Measurements from ENCODE around the gene PZP. TPM values are rescaled to one million over a fixed set of nuclear protein-coding genes. Genes with fewer than 3 reads are reported as not detected.

PZP gene
- total RNA-seq, 2 donors from 2014 or later, result not detected

- ATAC-seq (replicated peaks), result no peak
- Mint-ChIP-seq H3K27ac (no peak overlapping the region), H3K9me3 (no peaks in the 10 kb centered on the region), H3K4me3 (no peak overlapping the region), H3K27me3 (no peaks in the 10 kb centered on the region), H3K36me3 (ENCODE audit: low read depth) (no peaks in the 10 kb centered on the region), H3K4me1 (no peaks in the 10 kb centered on the region)
These were observed 83.7 kb downstream of the PZP start for GRCh38 chr12:9124383-9125031.

GRCh38 chr12:9123781-9124382 is 84.3 kb downstream of the PZP start:
- no peaks in the 10 kb centered on the region for H3K27me3 Mint-ChIP-seq
- H3K4me1 Mint-ChIP-seq, result no peaks in the 10 kb centered on the region
- no peak overlapping the region for H3K27ac Mint-ChIP-seq
- H3K4me3 Mint-ChIP-seq, result no peak overlapping the region
- ATAC-seq (replicated peaks), result no peak
- H3K36me3 Mint-ChIP-seq (ENCODE audit: low read depth), result no peaks in the 10 kb centered on the region
- no peaks in the 10 kb centered on the region for H3K9me3 Mint-ChIP-seq

GRCh38 chr12:9122091-9122609 is 86.0 kb downstream of the PZP start:
- Mint-ChIP-seq H3K36me3 (ENCODE audit: low read depth) (no peaks in the 10 kb centered on the region), H3K27me3 (no peaks in the 10 kb centered on the region), H3K4me1 (peaks cover 4% of the 10 kb centered on the region), H3K9me3 (no peaks in the 10 kb centered on the region), H3K4me3 (no peak overlapping the region), H3K27ac (no peak overlapping the region)
- ATAC-seq (replicated peaks), result no peak

GRCh38 chr12:9120487-9121184 is 87.6 kb downstream of the PZP start:
- no peaks in the 10 kb centered on the region for H3K27me3 Mint-ChIP-seq
- no peaks in the 10 kb centered on the region for H3K36me3 Mint-ChIP-seq (ENCODE audit: low read depth)
- H3K9me3 Mint-ChIP-seq, result no peaks in the 10 kb centered on the region
- no peak overlapping the region for H3K4me3 Mint-ChIP-seq
- ATAC-seq (replicated peaks), result no peak
- H3K4me1 Mint-ChIP-seq, result peaks cover 12% of the 10 kb centered on the region
- no peak overlapping the region for H3K27ac Mint-ChIP-seq

DNA sequence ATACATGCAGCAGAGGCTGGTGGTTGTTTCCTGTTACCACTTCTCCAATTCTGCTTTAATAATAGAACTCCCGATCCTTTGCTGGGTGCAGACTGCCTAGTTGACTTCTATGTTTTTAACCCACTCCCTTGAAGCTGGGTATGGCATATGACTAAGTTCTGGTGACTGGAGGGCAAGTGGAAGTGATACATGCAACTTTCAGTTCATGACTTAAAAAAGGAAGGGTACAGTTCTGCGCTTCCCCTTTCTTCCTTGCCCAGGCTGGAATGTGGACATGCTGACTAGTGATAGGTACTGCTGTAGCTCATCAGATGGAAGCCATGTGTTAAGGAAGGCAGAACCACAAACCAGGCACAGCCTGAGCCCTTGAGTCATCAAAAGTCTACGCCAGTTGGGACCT is 90.0 kb downstream of the PZP start:
- Mint-ChIP-seq H3K4me1 (peaks cover 12% of the 10 kb centered on the region), H3K9me3 (no peaks in the 10 kb centered on the region), H3K27me3 (no peaks in the 10 kb centered on the region), H3K27ac (no peak overlapping the region), H3K4me3 (no peak overlapping the region), H3K36me3 (ENCODE audit: low read depth) (peaks cover 3% of the 10 kb centered on the region)
- peak; percentile 95 for ATAC-seq (replicated peaks)

DNA sequence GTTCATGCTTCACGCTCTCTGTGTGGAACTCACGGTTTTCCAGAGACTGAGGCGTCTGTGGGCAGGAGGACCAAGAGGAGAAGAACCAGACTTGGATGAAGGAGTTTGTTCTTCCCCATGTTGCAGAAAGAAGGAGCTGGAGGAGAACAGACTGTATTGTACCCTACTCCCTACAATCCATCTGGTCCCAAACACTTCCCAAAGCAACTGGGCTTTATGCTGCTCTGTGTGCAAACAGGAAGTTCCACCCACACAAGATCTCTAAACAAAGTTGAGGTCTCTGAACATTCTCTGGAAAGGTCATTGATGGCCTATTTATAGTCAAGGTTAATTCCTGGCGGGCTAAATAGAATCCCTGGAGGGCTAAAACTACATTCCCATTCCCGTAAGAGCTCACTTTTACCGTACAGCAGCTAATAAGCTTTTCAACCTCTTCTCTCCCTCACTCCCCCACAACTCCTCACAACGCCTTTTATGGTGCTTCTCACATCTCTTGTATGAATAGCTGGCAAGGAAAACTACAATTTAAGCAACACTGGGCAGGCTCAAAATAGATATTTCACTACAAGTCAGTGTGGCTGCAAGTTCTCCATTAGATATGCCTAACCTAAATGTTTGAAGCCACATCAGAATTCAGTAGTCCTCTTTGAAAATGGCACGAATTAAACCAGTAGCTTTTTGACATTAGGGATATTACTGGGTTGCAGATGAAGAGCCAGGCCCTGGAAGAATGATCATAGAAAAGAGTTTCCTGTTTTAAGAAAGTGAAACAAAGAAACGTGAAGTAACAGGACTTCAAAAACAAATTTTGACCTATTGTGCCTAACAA is 92.2 kb downstream of the PZP start, which contains the start of gene A2M:
A2M (minus strand) TSS at position 189 of the 829 bp plus-strand sequence; CDS start at position 119, 70 bp downstream.
- Mint-ChIP-seq H3K36me3 (ENCODE audit: low read depth) (peaks cover 5% of the 10 kb centered on the region), H3K9me3 (no peaks in the 10 kb centered on the region), H3K4me3 (peak within 1 kb of the TSS; percentile 25), H3K27me3 (no peaks in the 10 kb centered on the region), H3K4me1 (peaks cover 12% of the 10 kb centered on the region), H3K27ac (no peak within 1 kb of the TSS)
- ATAC-seq (replicated peaks), result no peak

DNA sequence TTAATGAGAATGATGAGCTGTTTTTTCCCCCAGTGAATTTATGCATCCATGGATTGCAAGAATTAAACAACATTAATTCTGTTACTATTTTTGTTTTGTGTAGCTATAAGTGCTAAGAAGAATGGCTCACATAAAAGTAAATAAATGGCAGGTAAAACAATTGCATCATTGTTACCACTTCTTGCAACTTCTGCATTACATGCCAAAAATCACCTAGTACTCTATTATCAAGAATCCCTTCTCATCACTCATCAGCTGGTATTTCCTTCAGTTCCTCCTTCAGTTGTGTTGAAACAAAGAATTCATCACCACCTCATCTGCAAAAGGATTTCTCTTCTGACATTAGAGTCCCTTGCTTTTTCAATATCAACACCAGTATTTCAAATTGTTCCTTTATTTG is 93.2 kb downstream of the PZP start:
- H3K9me3 Mint-ChIP-seq, result no peaks in the 10 kb centered on the region
- no peak overlapping the region for H3K4me3 Mint-ChIP-seq
- H3K36me3 Mint-ChIP-seq (ENCODE audit: low read depth), result peaks cover 5% of the 10 kb centered on the region
- no peak for ATAC-seq (replicated peaks)
- H3K4me1 Mint-ChIP-seq, result peaks cover 12% of the 10 kb centered on the region
- no peaks in the 10 kb centered on the region for H3K27me3 Mint-ChIP-seq
- no peak overlapping the region for H3K27ac Mint-ChIP-seq

GRCh38 chr12:9113987-9114309 is 94.2 kb downstream of the PZP start:
- ATAC-seq (replicated peaks), result no peak

GRCh38 chr12:9113296-9113986 is 94.8 kb downstream of the PZP start:
- no peak for ATAC-seq (replicated peaks)
- H3K27me3 Mint-ChIP-seq, result no peaks in the 10 kb centered on the region
- peaks cover 12% of the 10 kb centered on the region for H3K4me1 Mint-ChIP-seq
- no peaks in the 10 kb centered on the region for H3K9me3 Mint-ChIP-seq
- peaks cover 5% of the 10 kb centered on the region for H3K36me3 Mint-ChIP-seq (ENCODE audit: low read depth)
- no peak overlapping the region for H3K27ac Mint-ChIP-seq
- no peak overlapping the region for H3K4me3 Mint-ChIP-seq

More at GRCh38 chr12:9113987-9114309, 94.2 kb downstream of the PZP start:
- H3K27ac Mint-ChIP-seq, result no peak overlapping the region
- H3K4me1 Mint-ChIP-seq, result peaks cover 12% of the 10 kb centered on the region
- H3K36me3 Mint-ChIP-seq (ENCODE audit: low read depth), result peaks cover 5% of the 10 kb centered on the region
- H3K9me3 Mint-ChIP-seq, result no peaks in the 10 kb centered on the region
- no peak overlapping the region for H3K4me3 Mint-ChIP-seq
- no peaks in the 10 kb centered on the region for H3K27me3 Mint-ChIP-seq

- peaks cover 9% of the 10 kb centered on the region for H3K4me1 Mint-ChIP-seq
- no peak overlapping the region for H3K4me3 Mint-ChIP-seq
- H3K9me3 Mint-ChIP-seq, result no peaks in the 10 kb centered on the region
- no peak for ATAC-seq (replicated peaks)
- H3K27ac Mint-ChIP-seq, result no peak overlapping the region
- H3K27me3 Mint-ChIP-seq, result no peaks in the 10 kb centered on the region
- H3K36me3 Mint-ChIP-seq (ENCODE audit: low read depth), result peaks cover 5% of the 10 kb centered on the region
These were observed 95.9 kb downstream of the PZP start for GRCh38 chr12:9112076-9112853.

DNA sequence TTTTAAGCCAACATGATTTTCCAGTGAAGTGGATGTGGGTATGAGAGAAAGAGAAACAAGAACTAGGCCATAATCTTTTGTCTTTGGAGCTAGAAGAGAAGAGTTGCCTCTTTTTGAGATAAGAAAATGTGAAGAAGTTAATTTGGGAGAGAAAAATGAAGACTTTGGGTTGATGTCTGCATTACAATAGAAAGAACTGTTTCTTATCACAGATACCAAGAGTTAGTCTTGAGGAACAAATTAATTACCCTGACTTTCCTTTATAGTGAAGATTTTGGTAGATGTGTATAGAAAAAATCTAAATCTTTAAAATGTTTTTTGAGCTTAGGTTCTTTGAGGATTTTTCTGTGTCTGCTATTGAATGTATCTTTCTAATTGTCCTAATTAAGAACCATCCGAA is 96.7 kb downstream of the PZP start:
- Mint-ChIP-seq H3K9me3 (no peaks in the 10 kb centered on the region), H3K4me1 (peaks cover 5% of the 10 kb centered on the region), H3K36me3 (ENCODE audit: low read depth) (peaks cover 5% of the 10 kb centered on the region), H3K4me3 (no peak overlapping the region), H3K27ac (no peak overlapping the region), H3K27me3 (no peaks in the 10 kb centered on the region)
- ATAC-seq (replicated peaks), result no peak

DNA sequence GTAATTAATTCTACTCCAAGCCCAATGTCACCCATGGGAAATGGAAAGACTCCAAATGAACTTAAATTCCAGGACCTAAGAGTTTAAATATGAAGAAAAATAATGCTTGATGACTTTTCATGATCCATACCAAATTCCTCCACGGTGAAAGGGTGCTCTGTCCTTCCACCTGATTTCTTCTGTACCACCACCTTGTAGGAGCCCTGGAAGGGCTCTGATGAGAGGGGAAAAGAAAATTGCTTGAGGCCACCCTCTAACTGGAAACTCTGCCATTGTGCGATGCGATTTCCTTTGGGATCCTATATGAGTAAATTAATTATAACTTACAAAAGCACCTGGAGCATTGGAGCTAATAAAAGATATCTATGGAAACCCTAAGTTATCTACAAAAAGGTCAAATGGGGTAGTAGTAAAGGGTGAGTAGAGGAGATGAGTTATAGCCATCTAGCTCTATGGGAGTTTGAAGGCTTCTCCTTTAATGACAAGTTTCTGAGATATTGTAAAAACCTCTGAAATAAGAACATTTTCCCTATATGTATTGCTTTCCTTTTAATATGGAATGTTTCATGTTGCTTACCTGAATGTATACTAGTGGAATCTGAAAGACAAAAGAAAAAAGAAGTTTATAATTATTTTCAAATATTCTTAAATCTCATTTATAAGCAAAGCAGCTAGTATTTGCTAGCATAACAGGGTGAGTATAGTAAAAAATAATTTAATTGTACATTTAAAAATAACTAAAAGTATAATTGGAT is 98.3 kb downstream of the PZP start:
- Mint-ChIP-seq H3K4me3 (no peak overlapping the region), H3K27me3 (no peaks in the 10 kb centered on the region), H3K4me1 (no peaks in the 10 kb centered on the region), H3K36me3 (ENCODE audit: low read depth) (peaks cover 5% of the 10 kb centered on the region), H3K9me3 (no peaks in the 10 kb centered on the region), H3K27ac (no peak overlapping the region)
- no peak for ATAC-seq (replicated peaks)

GRCh38 chr12:9109213-9109522 is 99.0 kb downstream of the PZP start:
- no peak overlapping the region for H3K4me3 Mint-ChIP-seq
- H3K27me3 Mint-ChIP-seq, result no peaks in the 10 kb centered on the region
- H3K27ac Mint-ChIP-seq, result no peak overlapping the region
- no peaks in the 10 kb centered on the region for H3K9me3 Mint-ChIP-seq
- no peak for ATAC-seq (replicated peaks)
- peaks cover 5% of the 10 kb centered on the region for H3K36me3 Mint-ChIP-seq (ENCODE audit: low read depth)
- H3K4me1 Mint-ChIP-seq, result no peaks in the 10 kb centered on the region
